Calu3 (cell line): ENCODE results near the gene OTC. TPM values are rescaled to one million over a fixed set of nuclear protein-coding genes. Genes with fewer than 3 reads are reported as not detected.

Experiments
- BruUV-seq: library from RNA; stranded (reverse); fragments of 400-500 nt; replicated peaks from 2 replicates; lab custom pipeline; 2021; lab: Mats Ljungman, UMichigan
- CTCF ChIA-PET: fragments of 300-600 bp; sonication (Branson Sonifier 250); formaldehyde crosslinking; loops from one replicate; lab custom pipeline; 2022; ENCODE audit warnings: antibody characterized with exemption; lab: Charles Lee
- DNase-seq: peaks from one replicate; pipeline ENCODE4 v3.0.0; 2022
- H3K27ac Mint-ChIP-seq: one replicate; pipeline ENCODE4 v1.8.0; 2022; ENCODE audit warnings: mixed read lengths; ENCODE audit not compliant: unreplicated experiment
- H3K27me3 Mint-ChIP-seq: one replicate; pipeline ENCODE4 v1.8.0; 2022; ENCODE audit warnings: mixed read lengths; ENCODE audit not compliant: unreplicated experiment
- H3K36me3 Mint-ChIP-seq: one replicate; pipeline ENCODE4 v1.8.0; 2022; ENCODE audit warnings: mild to moderate bottlenecking, moderate library complexity, mixed read lengths; ENCODE audit not compliant: insufficient read depth, unreplicated experiment
- H3K4me1 Mint-ChIP-seq: one replicate; pipeline ENCODE4 v1.8.0; 2022; ENCODE audit warnings: mild to moderate bottlenecking, low read depth, mixed read lengths; ENCODE audit not compliant: unreplicated experiment
- H3K4me3 Mint-ChIP-seq: one replicate; pipeline ENCODE4 v1.8.0; 2022; ENCODE audit warnings: mild to moderate bottlenecking, low read depth, moderate library complexity, mixed read lengths; ENCODE audit not compliant: unreplicated experiment
- H3K9me3 Mint-ChIP-seq: one replicate; pipeline ENCODE4 v1.8.0; 2022; ENCODE audit warnings: low read depth, mixed read lengths; ENCODE audit not compliant: unreplicated experiment
- intact Hi-C: fragments of 100-400 bp; cut with micrococcal nuclease; formaldehyde crosslinking; loops from one replicate; pipeline ENCODE4 v1.10.0; 2022; ENCODE audit not compliant: unreplicated experiment
- total RNA-seq: library from RNA; stranded (reverse); gene quantifications from 2 replicates; pipeline ENCODE4 v1.2.3, GENCODE V29; 2022
- TF ChIP-seq, protein P1 (sequence below): fragments of 200-600 bp; IDR thresholded peaks from one replicate; pipeline ENCODE4 v1.8.0; 2022; ENCODE audit warnings: antibody characterized with exemption; ENCODE audit not compliant: unreplicated experiment

The OTC gene
- total RNA-seq, 1 experiment from 2014 or later, result not detected

DNA sequence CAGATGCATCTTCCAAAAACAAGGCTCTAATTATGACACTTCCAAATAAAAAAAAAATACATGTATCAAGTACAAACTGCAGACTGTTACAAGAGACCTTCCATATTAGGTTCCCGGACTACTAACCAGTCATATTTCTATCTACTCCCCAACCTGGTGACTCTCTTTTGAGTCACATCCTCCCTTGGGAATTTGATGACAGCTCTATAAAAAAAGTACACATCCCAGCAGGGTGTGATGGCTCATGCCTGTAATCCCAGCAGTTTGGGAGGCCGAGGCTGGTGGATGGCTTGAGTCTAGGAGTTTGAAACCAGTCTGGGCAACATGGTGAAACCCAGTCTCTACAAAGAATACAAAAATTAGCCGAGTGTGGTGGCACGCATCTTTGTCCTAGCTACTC is 40.0 kb upstream of the OTC start:
- Mint-ChIP-seq H3K27me3 (no peaks in the 10 kb centered on the region), H3K4me3 (no peak overlapping the region), H3K27ac (no peak overlapping the region), H3K4me1 (no peaks in the 10 kb centered on the region), H3K36me3 (no peaks in the 10 kb centered on the region), H3K9me3 (no peaks in the 10 kb centered on the region)
- DNase-seq, result no peak
- CTCF ChIA-PET, result no interaction called here
- no TSS peak for BruUV-seq
- intact Hi-C loops, result no loop called here
- TF ChIP-seq, protein P1, sequence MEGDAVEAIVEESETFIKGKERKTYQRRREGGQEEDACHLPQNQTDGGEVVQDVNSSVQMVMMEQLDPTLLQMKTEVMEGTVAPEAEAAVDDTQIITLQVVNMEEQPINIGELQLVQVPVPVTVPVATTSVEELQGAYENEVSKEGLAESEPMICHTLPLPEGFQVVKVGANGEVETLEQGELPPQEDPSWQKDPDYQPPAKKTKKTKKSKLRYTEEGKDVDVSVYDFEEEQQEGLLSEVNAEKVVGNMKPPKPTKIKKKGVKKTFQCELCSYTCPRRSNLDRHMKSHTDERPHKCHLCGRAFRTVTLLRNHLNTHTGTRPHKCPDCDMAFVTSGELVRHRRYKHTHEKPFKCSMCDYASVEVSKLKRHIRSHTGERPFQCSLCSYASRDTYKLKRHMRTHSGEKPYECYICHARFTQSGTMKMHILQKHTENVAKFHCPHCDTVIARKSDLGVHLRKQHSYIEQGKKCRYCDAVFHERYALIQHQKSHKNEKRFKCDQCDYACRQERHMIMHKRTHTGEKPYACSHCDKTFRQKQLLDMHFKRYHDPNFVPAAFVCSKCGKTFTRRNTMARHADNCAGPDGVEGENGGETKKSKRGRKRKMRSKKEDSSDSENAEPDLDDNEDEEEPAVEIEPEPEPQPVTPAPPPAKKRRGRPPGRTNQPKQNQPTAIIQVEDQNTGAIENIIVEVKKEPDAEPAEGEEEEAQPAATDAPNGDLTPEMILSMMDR, result no peak

- BruUV-seq, result no TSS peak
Measured at GRCh38 chrX:38313190-38313589, 39.2 kb upstream of the OTC start.

DNA sequence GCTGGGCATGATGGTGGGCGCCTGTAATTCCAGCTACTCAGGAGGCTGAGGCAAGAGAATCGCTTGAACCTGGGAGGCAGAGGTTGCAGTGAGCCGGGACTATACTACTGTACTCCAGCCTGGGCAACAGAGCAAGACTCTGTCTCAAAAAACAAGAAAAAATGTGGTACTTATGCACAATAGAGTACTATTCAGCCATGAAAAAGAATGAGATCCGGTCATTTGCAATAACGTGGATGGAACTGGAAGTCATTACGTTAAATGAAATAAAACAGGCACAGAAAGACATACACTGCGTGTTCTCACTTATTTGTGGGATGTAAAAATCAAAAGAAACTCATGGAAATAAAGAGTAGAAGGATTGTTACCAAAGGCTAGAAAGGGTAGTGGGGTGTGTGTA is 37.2 kb upstream of the OTC start:
- no peak for DNase-seq
- Mint-ChIP-seq H3K27me3 (no peaks in the 10 kb centered on the region), H3K4me1 (peaks cover 9% of the 10 kb centered on the region), H3K27ac (no peak overlapping the region), H3K4me3 (no peak overlapping the region), H3K9me3 (no peaks in the 10 kb centered on the region), H3K36me3 (no peaks in the 10 kb centered on the region)
- intact Hi-C loops, result no loop called here
- no TSS peak for BruUV-seq
- TF ChIP-seq, protein P1, result no peak
- CTCF ChIA-PET, result no interaction called here

More at GRCh38 chrX:38313190-38313589, 39.2 kb upstream of the OTC start:
- TF ChIP-seq, protein P1, result no peak
- no peaks in the 10 kb centered on the region for H3K27me3 Mint-ChIP-seq
- H3K36me3 Mint-ChIP-seq, result no peaks in the 10 kb centered on the region
- DNase-seq, result no peak
- CTCF ChIA-PET, result no interaction called here
- no peak overlapping the region for H3K27ac Mint-ChIP-seq
- no peak overlapping the region for H3K4me3 Mint-ChIP-seq
- peaks cover 2% of the 10 kb centered on the region for H3K4me1 Mint-ChIP-seq
- no peaks in the 10 kb centered on the region for H3K9me3 Mint-ChIP-seq
- intact Hi-C loops, result no loop called here

DNA sequence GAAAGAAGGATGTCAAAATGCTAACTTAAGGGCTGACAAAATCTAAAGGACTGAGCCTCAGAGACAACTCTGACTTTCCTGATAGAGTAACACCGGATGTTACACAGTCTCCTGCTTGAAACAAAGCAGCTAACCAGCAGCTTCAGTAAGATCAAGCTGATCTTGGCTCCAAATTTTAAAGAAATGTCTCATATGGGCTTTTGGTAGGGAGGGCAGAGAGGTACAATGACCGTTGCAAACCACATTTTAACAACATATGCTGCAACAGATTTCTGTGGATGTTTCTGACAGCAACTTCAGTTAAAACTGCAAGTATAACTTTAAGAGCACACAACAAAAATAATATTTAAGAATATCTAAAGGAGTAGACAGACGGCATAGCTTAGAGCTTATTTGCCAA is 34.2 kb upstream of the OTC start:
- H3K27me3 Mint-ChIP-seq, result no peaks in the 10 kb centered on the region
- TF ChIP-seq, protein P1, result no peak
- H3K36me3 Mint-ChIP-seq, result no peaks in the 10 kb centered on the region
- H3K4me1 Mint-ChIP-seq, result peaks cover 9% of the 10 kb centered on the region
- H3K9me3 Mint-ChIP-seq, result no peaks in the 10 kb centered on the region
- no peak for DNase-seq
- intact Hi-C loops, result no loop called here
- H3K4me3 Mint-ChIP-seq, result no peak overlapping the region
- BruUV-seq, result no TSS peak
- CTCF ChIA-PET, result interaction anchor here (1.5 kb wide), 1 partner anchor 9 kb away, joined by 5 read pairs; the partner anchor contains the start of gene RPGR
- no peak overlapping the region for H3K27ac Mint-ChIP-seq
